Activated T-cell treated with anti-CD3 and anti-CD28 coated beads, Interleukin-2, amount 50 U/mL, for 4 hours (primary cell): ENCODE data around the gene RUSC2. TPM values are rescaled to one million over a fixed set of nuclear protein-coding genes. Genes with fewer than 3 reads are reported as not detected.
"Not testable (repeated sequence)": the region's sequence is repeated elsewhere in the genome, so short reads cannot be mapped to it uniquely, and the experiment has no call there.

ENCODE experiments used
- ATAC-seq, 2 donors: fragments of 200-7000 bp; cut with Tn5 transposase; one replicate each; pipeline ENCODE4 v1.10.0; 2021
- DNase-seq: peaks from one replicate; pipeline ENCODE4 v3.0.0-alpha.2; 2020
- H3K27me3 Mint-ChIP-seq: one replicate; pipeline ENCODE4 v1.8.0; 2021; ENCODE audit warnings: low read depth, mixed read lengths
- H3K36me3 Mint-ChIP-seq: one replicate; pipeline ENCODE4 v1.8.0; 2022; ENCODE audit warnings: mixed read lengths; ENCODE audit not compliant: insufficient read depth
- H3K4me1 Mint-ChIP-seq: one replicate; pipeline ENCODE4 v1.8.0; 2021; ENCODE audit warnings: low read depth, mixed read lengths
- H3K4me3 Mint-ChIP-seq: one replicate; pipeline ENCODE4 v1.8.0; 2021; ENCODE audit warnings: mild to moderate bottlenecking, moderate library complexity, mixed read lengths
- H3K9me3 Mint-ChIP-seq: one replicate; pipeline ENCODE4 v1.8.0; 2021; ENCODE audit warnings: mixed read lengths
- total RNA-seq, 3 donors: library from RNA; stranded (reverse); gene quantifications; one replicate each; pipeline ENCODE4 v1.2.1, GENCODE V29; 2021

The RUSC2 gene
- total RNA-seq, 3 donors from 2014 or later: 1.8 to 5.5 (median 2.1) TPM

DNA sequence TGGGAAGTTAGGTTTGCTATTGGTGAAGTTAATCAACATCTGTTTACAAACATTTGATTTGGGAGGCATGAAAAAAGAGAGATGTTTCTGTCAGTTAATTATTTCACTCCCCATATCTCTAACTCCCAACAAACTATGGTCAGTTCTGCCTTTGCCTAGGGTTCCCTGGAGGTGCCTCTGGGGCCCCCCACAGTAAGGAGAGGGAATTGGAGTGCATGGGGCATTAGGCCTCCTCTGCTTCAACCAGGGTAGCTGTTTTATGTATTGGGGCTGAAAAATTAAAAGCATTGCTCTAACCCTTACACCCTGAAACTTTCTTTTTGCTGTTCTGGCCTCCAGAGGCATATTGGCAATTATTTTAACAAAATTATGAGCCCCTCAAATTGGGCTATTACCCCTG, 32.3 kb downstream of the RUSC2 start:
- Mint-ChIP-seq H3K27me3 (no peaks in the 10 kb centered on the region), H3K4me1 (peaks cover 2% of the 10 kb centered on the region), H3K9me3 (no peaks in the 10 kb centered on the region), H3K36me3 (no peaks in the 10 kb centered on the region), H3K4me3 (no peak overlapping the region)
- ATAC-seq: no peak
- DNase-seq: no peak

DNA sequence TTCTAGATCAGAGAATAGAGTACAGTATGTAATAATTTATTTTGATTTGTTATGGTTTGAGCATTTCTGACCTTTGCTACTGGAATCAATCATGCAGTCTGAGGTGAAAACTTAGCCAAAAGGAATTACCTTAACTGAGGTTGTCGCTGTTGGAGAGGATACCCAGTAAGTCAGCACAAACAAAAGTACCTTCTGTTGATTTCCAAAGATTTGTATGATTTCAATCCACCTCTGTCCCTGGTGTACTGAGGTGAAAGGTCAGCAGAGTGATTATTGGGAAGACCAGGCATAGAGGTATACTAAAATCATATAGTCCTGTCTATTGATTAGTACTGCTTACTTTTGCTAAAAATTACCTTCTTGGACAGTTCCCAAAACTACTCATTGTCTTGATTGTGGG, 32.8 kb downstream of the RUSC2 start:
- DNase-seq: no peak
- Mint-ChIP-seq H3K4me3 (no peak overlapping the region), H3K4me1 (peaks cover 2% of the 10 kb centered on the region), H3K9me3 (no peaks in the 10 kb centered on the region), H3K36me3 (no peaks in the 10 kb centered on the region), H3K27me3 (no peaks in the 10 kb centered on the region)
- no peak for ATAC-seq

DNA sequence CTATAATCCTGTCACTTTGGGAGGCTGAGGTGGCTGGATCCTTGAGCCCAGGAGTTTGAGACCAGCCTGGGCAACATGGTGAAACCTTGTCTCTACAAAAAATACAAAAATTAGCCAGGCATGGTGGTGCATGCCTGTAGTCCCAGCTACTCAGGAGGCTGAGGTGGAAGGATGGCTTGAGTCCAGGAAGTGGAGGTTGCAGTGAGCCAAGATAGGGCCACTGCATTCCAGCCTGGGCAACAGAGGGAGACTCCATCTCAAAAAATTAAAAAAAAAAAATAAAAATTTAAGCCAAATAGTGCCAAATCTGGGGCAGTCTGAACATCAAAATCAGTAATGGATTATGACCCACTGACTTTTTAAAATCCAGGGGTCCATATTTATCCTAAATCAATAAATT, 33.6 kb downstream of the RUSC2 start:
- not testable (repeated sequence) for H3K4me1 Mint-ChIP-seq, H3K36me3 Mint-ChIP-seq, H3K27me3 Mint-ChIP-seq, H3K4me3 Mint-ChIP-seq, ATAC-seq, DNase-seq, H3K9me3 Mint-ChIP-seq

DNA sequence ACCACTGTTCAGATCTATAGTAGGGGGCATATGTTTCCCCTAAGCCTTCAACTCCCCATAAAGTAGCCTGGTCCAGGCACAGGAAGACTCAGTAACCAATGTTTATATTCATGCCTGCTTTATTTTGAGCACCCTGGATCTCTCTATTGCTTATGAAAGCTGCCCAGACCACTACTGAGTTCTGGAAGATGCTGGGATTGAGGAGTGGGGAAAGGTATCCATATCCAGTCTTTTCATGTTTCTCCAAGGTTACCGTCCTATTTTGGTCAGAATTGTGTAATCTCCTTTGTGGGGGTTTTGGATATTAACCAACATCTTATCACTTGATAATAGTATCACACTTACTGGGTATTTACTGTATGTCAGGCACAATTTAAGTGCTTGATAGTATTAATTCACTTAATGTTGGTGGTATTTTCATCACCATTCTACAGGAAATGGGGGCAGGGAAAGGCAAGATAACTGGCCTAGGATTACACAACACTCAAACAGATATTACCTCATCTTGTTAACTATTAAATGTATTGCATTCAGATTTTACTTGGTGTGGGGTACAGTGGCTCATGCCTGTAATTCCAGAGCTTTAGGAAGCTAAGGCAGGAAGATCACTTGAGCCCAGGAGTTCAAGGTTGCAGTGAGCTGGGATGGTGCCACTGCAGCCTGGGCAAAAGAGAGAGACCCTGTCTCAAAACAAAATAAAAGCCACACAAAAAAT, 36.3 kb downstream of the RUSC2 start:
- DNase-seq: no peak

DNA sequence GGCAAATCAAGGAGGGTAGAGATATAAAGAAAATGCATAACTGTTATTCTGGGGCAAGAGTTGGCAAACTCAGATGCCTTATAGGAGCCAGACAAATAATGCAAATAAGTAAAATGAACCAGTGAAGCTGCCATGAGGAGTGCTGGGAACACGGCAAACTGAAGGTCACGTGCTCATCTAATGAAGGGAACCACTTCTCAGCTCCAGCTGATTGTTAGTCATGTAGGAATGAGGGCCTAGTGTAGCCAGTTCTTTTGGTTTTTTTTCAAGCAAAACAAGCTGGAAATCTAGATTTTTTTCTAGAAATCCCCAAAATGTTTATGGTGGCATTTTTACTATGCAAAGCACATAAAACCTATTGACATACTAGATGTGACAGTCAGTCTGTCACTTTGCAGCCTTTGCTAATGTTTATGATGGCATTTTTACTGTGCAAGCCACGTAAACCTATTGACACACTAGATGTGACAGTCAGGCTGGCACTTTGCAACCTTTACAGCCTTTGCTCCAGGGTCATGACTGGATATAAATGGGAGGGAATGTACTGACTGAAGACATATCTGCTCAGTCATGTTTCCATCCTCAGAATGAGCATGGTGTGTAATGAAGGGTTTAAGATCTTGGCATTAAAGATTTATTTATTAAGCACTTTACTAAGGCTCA, 39.4 kb downstream of the RUSC2 start:
- DNase-seq (no peak), ATAC-seq (no peak)
- no peaks in the 10 kb centered on the region for H3K9me3 Mint-ChIP-seq
- no peaks in the 10 kb centered on the region for H3K27me3 Mint-ChIP-seq
- no peaks in the 10 kb centered on the region for H3K36me3 Mint-ChIP-seq
- no peak overlapping the region for H3K4me3 Mint-ChIP-seq
- H3K4me1 Mint-ChIP-seq: peaks cover 2% of the 10 kb centered on the region

More for the DNA sequence above, 36.3 kb downstream of the RUSC2 start:
- peaks cover 2% of the 10 kb centered on the region for H3K4me1 Mint-ChIP-seq
- H3K36me3 Mint-ChIP-seq: no peaks in the 10 kb centered on the region
- H3K9me3 Mint-ChIP-seq: no peaks in the 10 kb centered on the region
- H3K4me3 Mint-ChIP-seq: no peak overlapping the region
- H3K27me3 Mint-ChIP-seq: no peaks in the 10 kb centered on the region
- ATAC-seq: no peak

DNA sequence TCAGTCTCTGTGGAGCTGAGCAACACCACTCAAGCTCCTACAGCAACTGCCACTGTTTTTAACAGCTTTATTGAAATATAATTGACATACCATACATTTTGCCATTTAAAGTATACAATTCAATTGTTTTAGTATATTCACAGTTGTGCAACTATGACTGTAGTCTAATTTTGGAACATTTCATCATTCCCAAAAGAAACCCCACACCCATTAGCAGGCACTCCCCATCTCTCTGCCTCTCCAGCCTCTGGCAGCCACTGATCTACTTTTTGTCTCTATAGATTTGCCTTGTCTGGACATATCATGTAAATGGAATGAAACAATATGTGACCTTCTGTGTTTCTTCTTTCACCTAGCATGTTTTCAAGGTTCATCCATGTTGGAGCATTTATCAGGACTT, 43.5 kb downstream of the RUSC2 start:
- peaks cover 13% of the 10 kb centered on the region for H3K27me3 Mint-ChIP-seq
- H3K4me3 Mint-ChIP-seq: no peak overlapping the region
- DNase-seq (no peak), ATAC-seq (no peak)
- H3K9me3 Mint-ChIP-seq: no peaks in the 10 kb centered on the region
- H3K36me3 Mint-ChIP-seq: peaks cover 1% of the 10 kb centered on the region
- no peaks in the 10 kb centered on the region for H3K4me1 Mint-ChIP-seq

DNA sequence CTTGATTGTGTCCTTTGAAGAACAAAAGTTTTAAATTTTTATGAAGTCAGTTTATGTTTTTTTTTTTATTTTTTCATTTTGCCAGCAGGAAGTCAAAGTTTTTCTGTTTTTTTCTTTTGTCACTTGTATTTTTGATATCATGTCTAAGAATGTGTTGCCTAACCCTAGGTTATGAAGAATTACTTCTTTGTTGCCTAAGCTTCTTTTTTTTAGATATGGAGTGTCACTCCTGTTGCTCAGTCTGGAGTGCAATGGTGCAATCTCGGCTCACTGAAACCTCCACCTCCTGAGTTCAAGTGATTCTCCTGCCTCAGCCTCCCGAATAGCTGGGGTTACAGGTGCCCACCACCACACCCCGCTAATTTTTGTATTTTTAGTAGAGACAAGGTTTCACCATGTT, 45.0 kb downstream of the RUSC2 start:
- DNase-seq: not testable (repeated sequence)

DNA sequence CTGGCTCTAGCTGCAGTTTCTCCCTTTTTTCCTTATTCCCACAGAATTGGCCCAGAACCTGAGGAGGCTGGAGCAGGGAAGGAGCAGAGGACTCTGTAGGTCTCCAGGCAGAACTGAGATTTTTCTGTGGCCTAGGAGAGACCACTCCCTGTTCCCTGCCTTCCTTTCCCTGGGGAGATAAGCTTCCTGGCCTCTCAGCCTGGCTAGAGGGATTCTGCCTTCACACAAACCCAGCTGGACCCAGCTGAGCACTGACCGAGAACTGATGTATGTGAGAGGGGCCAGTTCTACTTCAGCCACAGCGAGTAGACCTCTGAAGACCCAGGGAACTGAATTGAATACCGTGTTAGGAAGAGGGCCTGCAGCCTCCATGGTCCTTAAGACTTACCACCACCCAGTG, 48.0 kb downstream of the RUSC2 start:
- Mint-ChIP-seq H3K9me3 (no peaks in the 10 kb centered on the region), H3K4me3 (no peak overlapping the region), H3K36me3 (peaks cover 1% of the 10 kb centered on the region), H3K27me3 (peaks cover 29% of the 10 kb centered on the region), H3K4me1 (no peaks in the 10 kb centered on the region)
- DNase-seq (no peak), ATAC-seq (no peak)

More for the DNA sequence above, 45.0 kb downstream of the RUSC2 start:
- not testable (repeated sequence) for H3K4me1 Mint-ChIP-seq, H3K9me3 Mint-ChIP-seq, H3K4me3 Mint-ChIP-seq, H3K36me3 Mint-ChIP-seq, ATAC-seq
- H3K27me3 Mint-ChIP-seq: peaks cover 25% of the 10 kb centered on the region

DNA sequence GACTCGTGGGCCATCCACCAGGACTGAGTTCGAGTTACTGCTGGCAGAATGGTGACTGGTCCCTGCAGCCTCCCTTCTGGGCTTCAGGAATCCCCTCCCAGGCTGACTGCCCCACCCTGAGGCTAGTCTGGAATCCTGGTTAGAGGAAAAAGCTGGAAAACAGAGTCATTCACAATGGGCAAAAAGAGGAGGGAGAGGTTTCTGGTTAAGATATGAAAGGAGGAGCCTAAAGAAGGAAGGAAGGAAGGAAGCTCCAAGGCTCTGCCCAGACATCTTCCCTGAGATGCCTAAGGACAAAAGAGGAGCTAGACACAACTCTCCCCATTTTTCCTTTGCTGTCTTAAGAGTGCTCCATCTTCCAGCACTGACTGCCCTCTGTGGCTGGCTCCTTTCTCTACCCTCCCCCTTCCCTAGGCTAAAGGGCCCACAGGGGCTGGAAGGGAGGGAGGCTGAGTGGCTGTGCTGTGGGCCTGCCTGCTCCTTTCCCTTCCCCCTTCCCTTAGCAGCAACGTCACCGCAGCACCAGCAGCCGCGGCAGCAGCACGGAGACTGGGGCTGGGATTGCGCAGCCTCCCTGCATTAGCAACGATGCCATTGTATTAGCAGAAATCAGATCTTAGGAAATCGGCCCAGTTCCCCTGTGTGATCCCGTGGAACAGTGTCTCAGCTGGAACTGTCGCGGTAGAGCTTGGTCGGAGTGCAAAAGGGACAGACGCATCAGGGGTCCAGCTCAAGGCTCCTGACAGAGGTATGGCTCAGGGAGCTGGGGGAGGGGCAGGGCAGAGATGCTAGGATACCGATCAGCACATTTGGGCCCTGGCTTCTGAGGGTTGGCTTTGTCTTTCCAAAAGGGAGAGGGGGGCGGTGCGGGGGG, 48.7 kb downstream of the RUSC2 start:
- no peak for DNase-seq
- no peak for ATAC-seq
- Mint-ChIP-seq H3K36me3 (peaks cover 1% of the 10 kb centered on the region), H3K27me3 (peaks cover 29% of the 10 kb centered on the region), H3K9me3 (no peaks in the 10 kb centered on the region), H3K4me3 (no peak overlapping the region), H3K4me1 (no peaks in the 10 kb centered on the region)

Other genes starting within 250 kb of the RUSC2 start
- 10 to 100 TPM; 42.0 to 57.1 (median 54.9) TPM for gene TESK1, start 115.2 kb downstream of the RUSC2 start, total RNA-seq
- 1 to 10 TPM; 1.8 to 4.5 (median 3.9) TPM for gene CD72, start 128.3 kb downstream of the RUSC2 start, total RNA-seq
- 10 to 100 TPM; 21.8 to 23.8 (median 22.9) TPM for gene SIT1, start 160.8 kb downstream of the RUSC2 start, total RNA-seq
- gene RMRP, start 167.9 kb downstream of the RUSC2 start, total RNA-seq: over 10,000 TPM; 12,907 to 15,791 (median 13,372) TPM
- gene CCDC107, start 168.2 kb downstream of the RUSC2 start, total RNA-seq: 10 to 100 TPM; 11.1 to 12.5 (median 12.0) TPM
- 1 to 10 TPM; 1.1 to 1.2 (median 1.2) TPM for gene ARHGEF39, start 175.1 kb downstream of the RUSC2 start, total RNA-seq
- gene CA9, start 183.8 kb downstream of the RUSC2 start, total RNA-seq: under 1 TPM in 2 of 3 donors, not detected in 1; 0.24 to 0.46 TPM
- gene TPM2, start 199.8 kb downstream of the RUSC2 start, total RNA-seq: 1 to 10 TPM; 1.6 to 2.2 (median 2.2) TPM
- 100 to 1,000 TPM; 210 to 252 (median 230) TPM for gene TLN1, start 242.1 kb downstream of the RUSC2 start, total RNA-seq
- 10 to 100 TPM; 22.9 to 27.5 (median 23.6) TPM for gene CREB3, start 242.6 kb downstream of the RUSC2 start, total RNA-seq